ENCODE results near the gene CNPY3. TPM values are rescaled to one million over a fixed set of nuclear protein-coding genes. Genes with fewer than 3 reads are reported as not detected.

The CNPY3 gene
- total and polyA plus RNA-seq, 10 of the 15 experiments (the other 5 are each of a cell fraction or from before 2014, with no cell fraction given) = 7.2 to 102 (median 73.6) TPM

DNA sequence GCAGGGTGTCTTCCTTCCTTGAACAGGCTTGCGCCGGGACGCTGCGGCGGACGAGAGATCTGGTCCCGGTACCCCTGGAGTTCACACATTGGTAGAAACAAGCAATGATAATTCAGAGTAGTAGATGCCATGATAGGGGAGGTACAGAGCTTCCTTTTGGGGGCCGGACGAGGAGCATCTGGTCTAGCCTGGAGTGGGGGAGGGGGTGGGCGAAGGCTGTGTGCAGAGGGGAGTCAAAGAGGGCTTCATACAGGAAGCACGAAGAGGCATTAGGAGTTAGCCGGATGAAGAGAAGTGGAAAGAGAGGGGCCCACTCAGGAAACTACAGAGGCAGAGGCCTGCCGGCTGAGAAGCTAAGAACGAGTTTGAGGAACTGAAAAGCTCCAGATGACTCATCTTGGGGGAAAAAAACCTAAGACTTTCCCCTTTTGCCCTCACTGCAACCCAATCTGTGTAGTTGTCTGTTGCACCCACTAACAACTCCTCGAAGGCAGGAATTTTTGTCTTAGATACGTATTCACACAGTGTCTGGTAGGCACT is 611 bp downstream of the CNPY3 start (continued):
- TF ChIP-seq EZH2 (IDR thresholded peaks at IDR 0.05; ENCODE audit: borderline replicate concordance, control insufficient read depth, low read depth, low read length) (no peak), RELA (IDR thresholded peaks at IDR 0.05; ENCODE audit: borderline replicate concordance, partially characterized antibody) (peak; percentile 8), JUND (IDR thresholded peaks at IDR 0.05; ENCODE audit: low read depth, low read length) (peak; percentile 98), JUNB (IDR thresholded peaks at IDR 0.05) (peak; percentile 98), EP300 (IDR thresholded peaks at IDR 0.05; ENCODE audit: borderline replicate concordance in 1 of 2, control insufficient read depth in 1 of 2, low read depth in 2 of 2, low read length in 2 of 2) (peak; percentile 87 to 99), MEF2B (IDR thresholded peaks at IDR 0.05; ENCODE audit: partially characterized antibody, poor library complexity, severe bottlenecking) (peak; percentile 77), HDAC6 (IDR thresholded peaks at IDR 0.05; ENCODE audit: unreplicated experiment) (no peak), YBX1 (IDR thresholded peaks at IDR 0.05) (no peak), CBFB (IDR thresholded peaks at IDR 0.05; ENCODE audit: low read depth) (0 out of 2 replicates have a peak, but pooled peaks have one; percentile 47), MTA2 (IDR thresholded peaks at IDR 0.05; ENCODE audit: low read depth) (peak; percentile 91), ESRRA (IDR thresholded peaks at IDR 0.05; ENCODE audit: low read length) (no peak), IKZF1 (conservative IDR thresholded peaks at IDR 0.05) (peak; percentile 97), NFYB (IDR thresholded peaks at IDR 0.05; ENCODE audit: insufficient read depth, low read depth, low read length) (no peak), NFYA (IDR thresholded peaks at IDR 0.05; ENCODE audit: borderline replicate concordance, low read depth, low read length) (no peak), KDM1A (IDR thresholded peaks at IDR 0.05; ENCODE audit: borderline replicate concordance) (no peak), CREB1 (IDR thresholded peaks at IDR 0.05; ENCODE audit: low read depth) (no peak; the same call in 1 of the 2 replicates), ETV6 (conservative IDR thresholded peaks at IDR 0.05 in 1 of 2, IDR thresholded peaks at IDR 0.05 in 1 of 2; ENCODE audit: borderline replicate concordance in 1 of 2, low read depth in 1 of 2) (peak in 1 of 2 experiments; percentile 99; a peak in 2 of 4 replicates), TCF12 (IDR thresholded peaks at IDR 0.05; ENCODE audit: low read depth, low read length) (peak; percentile 83; the same call in 1 of the 2 replicates), NR2C1 (IDR thresholded peaks at IDR 0.05) (no peak)
- TF ChIP-seq, protein P1, sequence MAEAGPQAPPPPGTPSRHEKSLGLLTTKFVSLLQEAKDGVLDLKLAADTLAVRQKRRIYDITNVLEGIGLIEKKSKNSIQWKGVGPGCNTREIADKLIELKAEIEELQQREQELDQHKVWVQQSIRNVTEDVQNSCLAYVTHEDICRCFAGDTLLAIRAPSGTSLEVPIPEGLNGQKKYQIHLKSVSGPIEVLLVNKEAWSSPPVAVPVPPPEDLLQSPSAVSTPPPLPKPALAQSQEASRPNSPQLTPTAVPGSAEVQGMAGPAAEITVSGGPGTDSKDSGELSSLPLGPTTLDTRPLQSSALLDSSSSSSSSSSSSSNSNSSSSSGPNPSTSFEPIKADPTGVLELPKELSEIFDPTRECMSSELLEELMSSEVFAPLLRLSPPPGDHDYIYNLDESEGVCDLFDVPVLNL (IDR thresholded peaks at IDR 0.05; ENCODE audit: low read depth, low read length) = no peak
- TF ChIP-seq, protein P2, sequence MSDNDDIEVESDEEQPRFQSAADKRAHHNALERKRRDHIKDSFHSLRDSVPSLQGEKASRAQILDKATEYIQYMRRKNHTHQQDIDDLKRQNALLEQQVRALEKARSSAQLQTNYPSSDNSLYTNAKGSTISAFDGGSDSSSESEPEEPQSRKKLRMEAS (IDR thresholded peaks at IDR 0.05; ENCODE audit: low read depth, low read length) = peak; percentile 29; the same call in 1 of the 2 replicates
- TF ChIP-seq, protein P3, sequence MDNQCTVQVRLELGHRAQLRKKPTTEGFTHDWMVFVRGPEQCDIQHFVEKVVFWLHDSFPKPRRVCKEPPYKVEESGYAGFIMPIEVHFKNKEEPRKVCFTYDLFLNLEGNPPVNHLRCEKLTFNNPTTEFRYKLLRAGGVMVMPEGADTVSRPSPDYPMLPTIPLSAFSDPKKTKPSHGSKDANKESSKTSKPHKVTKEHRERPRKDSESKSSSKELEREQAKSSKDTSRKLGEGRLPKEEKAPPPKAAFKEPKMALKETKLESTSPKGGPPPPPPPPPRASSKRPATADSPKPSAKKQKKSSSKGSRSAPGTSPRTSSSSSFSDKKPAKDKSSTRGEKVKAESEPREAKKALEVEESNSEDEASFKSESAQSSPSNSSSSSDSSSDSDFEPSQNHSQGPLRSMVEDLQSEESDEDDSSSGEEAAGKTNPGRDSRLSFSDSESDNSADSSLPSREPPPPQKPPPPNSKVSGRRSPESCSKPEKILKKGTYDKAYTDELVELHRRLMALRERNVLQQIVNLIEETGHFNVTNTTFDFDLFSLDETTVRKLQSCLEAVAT (IDR thresholded peaks at IDR 0.05) = peak; percentile 85
- TF ChIP-seq, protein P4, sequence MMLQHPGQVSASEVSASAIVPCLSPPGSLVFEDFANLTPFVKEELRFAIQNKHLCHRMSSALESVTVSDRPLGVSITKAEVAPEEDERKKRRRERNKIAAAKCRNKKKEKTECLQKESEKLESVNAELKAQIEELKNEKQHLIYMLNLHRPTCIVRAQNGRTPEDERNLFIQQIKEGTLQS (IDR thresholded peaks at IDR 0.05; ENCODE audit: borderline replicate concordance, extremely low read depth, low read depth, low read length) = no peak
- TF ChIP-seq, protein P5, sequence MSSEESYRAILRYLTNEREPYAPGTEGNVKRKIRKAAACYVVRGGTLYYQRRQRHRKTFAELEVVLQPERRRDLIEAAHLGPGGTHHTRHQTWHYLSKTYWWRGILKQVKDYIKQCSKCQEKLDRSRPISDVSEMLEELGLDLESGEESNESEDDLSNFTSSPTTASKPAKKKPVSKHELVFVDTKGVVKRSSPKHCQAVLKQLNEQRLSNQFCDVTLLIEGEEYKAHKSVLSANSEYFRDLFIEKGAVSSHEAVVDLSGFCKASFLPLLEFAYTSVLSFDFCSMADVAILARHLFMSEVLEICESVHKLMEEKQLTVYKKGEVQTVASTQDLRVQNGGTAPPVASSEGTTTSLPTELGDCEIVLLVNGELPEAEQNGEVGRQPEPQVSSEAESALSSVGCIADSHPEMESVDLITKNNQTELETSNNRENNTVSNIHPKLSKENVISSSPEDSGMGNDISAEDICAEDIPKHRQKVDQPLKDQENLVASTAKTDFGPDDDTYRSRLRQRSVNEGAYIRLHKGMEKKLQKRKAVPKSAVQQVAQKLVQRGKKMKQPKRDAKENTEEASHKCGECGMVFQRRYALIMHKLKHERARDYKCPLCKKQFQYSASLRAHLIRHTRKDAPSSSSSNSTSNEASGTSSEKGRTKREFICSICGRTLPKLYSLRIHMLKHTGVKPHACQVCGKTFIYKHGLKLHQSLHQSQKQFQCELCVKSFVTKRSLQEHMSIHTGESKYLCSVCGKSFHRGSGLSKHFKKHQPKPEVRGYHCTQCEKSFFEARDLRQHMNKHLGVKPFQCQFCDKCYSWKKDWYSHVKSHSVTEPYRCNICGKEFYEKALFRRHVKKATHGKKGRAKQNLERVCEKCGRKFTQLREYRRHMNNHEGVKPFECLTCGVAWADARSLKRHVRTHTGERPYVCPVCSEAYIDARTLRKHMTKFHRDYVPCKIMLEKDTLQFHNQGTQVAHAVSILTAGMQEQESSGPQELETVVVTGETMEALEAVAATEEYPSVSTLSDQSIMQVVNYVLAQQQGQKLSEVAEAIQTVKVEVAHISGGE (CRISPR knock-in tag; IDR thresholded peaks at IDR 0.05) = no peak

Data from GM12878 (cell line).